ENCODE results near the gene SLC39A1. TPM values are rescaled to one million over a fixed set of nuclear protein-coding genes. Genes with fewer than 3 reads are reported as not detected.

The SLC39A1 gene
- total and polyA plus RNA-seq, 9 of the 15 experiments (the other 6 are each of a cell fraction or from before 2014, with no cell fraction given): 9.9 to 81.1 (median 62.7) TPM

- TF ChIP-seq TEAD4 (IDR thresholded peaks at IDR 0.05; ENCODE audit: low read length) (no peak), TEAD4 (CRISPR knock-in tag; IDR thresholded peaks at IDR 0.05; ENCODE audit: borderline replicate concordance) (no peak), POLR2G (IDR thresholded peaks at IDR 0.05; ENCODE audit: low read depth, low read length) (peak; percentile 96), SMC3 (conservative IDR thresholded peaks at IDR 0.05; ENCODE audit: insufficient read depth, low read depth, low read length) (no peak), MTA1 (IDR thresholded peaks at IDR 0.05; ENCODE audit: borderline replicate concordance) (no peak), ZKSCAN3 (CRISPR knock-in tag; IDR thresholded peaks at IDR 0.05) (no peak), ZC3H4 (CRISPR knock-in tag; IDR thresholded peaks at IDR 0.05; ENCODE audit: borderline replicate concordance) (peak; percentile 76; the same call in 1 of the 2 replicates), PKNOX1 (IDR thresholded peaks at IDR 0.05) (peak; percentile 100), CHD7 (IDR thresholded peaks at IDR 0.05; ENCODE audit: low read depth, low read length) (no peak), ZEB2 (IDR thresholded peaks at IDR 0.05) (peak; percentile 10; the same call in 1 of the 2 replicates), TAF15 (IDR thresholded peaks at IDR 0.05; ENCODE audit: low read depth, low read length) (no peak), ARNT (IDR thresholded peaks at IDR 0.05) (no peak), MITF (IDR thresholded peaks at IDR 0.05) (peak; percentile 44; the same call in 1 of the 2 replicates), SRF (CRISPR knock-in tag; IDR thresholded peaks at IDR 0.05) (no peak)
Observed at GRCh38 chr1:153967107-153967999, 4.0 kb upstream of the SLC39A1 start, which contains the start of gene CREB3L4 (continued).
